ENCODE results near the gene SLC24A2.

GRCh38 chr9:19787672-19788071 lies 1.2 kb downstream of the SLC24A2 start:
- TF ChIP-seq POLR2A (IDR thresholded peaks at IDR 0.05) (no peak), CTCF (IDR thresholded peaks at IDR 0.05) (no peak)

All from lower leg skin (tissue), 3 donors.